D721Med (cell line): ENCODE data around the gene FLII.

Source experiments
- DNase-seq: peaks from one replicate; pipeline ENCODE4 v3.0.0; 2011; ENCODE audit warnings: low spot score; ENCODE audit not compliant: insufficient read length
- FAIRE-seq: peaks from 2 replicates; lab custom pipeline; 2011; peaks lifted over from hg19 to GRCh38; lab: Jason Lieb, UNC
- TF ChIP-seq, protein P1 (sequence below): IDR thresholded peaks from 2 replicates; pipeline ENCODE4 v1.5.1; 2012; ENCODE audit warnings: mild to moderate bottlenecking, control low read depth; ENCODE audit not compliant: insufficient read depth; ENCODE audit errors: missing control alignments

FLII gene

DNA sequence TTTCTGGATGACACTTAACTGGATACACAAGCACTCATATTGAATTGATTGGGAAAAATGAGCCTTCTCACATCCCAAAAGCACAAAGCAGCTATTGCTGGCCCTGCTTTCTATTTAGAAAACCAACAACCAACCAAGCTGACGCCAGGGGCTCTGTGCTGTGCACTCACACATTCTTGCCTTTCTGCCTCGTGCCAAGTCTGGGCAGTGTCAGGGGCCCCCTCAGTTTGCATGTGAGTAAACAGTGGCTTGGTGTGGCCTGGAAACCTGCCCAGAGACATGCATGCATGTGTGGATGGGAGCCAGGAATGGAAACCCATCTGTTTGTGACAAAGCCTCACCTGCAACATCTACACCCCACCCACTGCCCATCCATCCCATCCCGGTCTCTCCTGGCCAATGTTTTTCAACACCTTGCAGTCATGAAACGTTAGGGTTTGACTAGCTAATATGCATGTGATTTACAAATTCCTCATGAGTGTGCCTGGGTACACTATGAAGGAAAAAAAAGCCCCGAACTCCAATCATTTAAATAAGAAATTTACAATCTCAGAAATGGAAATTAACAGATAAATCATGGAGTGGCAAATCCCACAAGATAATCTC, 22.3 kb upstream of the FLII start:
- no peak for DNase-seq
- FAIRE-seq, result no peak
- TF ChIP-seq, protein P1, sequence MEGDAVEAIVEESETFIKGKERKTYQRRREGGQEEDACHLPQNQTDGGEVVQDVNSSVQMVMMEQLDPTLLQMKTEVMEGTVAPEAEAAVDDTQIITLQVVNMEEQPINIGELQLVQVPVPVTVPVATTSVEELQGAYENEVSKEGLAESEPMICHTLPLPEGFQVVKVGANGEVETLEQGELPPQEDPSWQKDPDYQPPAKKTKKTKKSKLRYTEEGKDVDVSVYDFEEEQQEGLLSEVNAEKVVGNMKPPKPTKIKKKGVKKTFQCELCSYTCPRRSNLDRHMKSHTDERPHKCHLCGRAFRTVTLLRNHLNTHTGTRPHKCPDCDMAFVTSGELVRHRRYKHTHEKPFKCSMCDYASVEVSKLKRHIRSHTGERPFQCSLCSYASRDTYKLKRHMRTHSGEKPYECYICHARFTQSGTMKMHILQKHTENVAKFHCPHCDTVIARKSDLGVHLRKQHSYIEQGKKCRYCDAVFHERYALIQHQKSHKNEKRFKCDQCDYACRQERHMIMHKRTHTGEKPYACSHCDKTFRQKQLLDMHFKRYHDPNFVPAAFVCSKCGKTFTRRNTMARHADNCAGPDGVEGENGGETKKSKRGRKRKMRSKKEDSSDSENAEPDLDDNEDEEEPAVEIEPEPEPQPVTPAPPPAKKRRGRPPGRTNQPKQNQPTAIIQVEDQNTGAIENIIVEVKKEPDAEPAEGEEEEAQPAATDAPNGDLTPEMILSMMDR, result no peak

DNA sequence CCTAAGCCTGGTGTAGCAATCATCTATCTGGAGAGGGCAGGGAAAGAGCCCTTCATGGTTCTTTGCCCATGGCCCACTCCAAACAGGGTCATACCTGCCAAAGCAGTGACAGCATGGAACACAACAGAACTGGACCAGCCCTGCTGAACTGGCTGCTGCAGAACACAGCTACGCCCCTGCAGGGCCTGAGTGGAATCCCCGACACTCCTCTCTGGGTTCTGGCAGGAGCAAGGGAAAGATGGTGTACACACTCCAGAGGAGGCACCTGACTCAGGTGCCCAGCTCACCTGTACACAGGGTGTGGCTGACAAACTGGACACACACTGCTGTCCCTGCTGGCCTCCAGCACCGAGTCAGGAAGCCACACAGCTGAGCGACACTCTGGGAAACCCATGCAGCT, 21.7 kb upstream of the FLII start:
- no peak for DNase-seq
- no peak for FAIRE-seq
- TF ChIP-seq, protein P1, result no peak

DNA sequence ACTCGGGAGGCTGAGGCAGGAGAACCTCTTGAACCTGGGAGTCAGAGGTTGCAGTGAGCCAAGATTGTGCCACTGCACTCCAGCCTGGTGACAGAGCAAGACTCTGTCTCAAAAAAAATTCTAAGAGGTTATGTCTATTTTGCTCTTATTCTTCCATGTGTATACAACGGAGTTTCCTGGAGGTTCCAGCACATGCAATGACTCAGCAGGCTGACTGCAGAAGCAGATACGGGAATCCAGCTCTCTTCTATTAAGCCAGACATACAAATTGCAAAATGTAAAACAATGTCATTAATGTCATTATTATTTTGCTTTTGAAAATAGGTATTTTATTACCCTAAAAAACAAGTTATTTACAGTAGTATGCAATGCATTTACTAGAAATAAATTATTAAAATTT, 20.3 kb upstream of the FLII start:
- DNase-seq (no peak), FAIRE-seq (no peak)
- TF ChIP-seq, protein P1, result no peak

DNA sequence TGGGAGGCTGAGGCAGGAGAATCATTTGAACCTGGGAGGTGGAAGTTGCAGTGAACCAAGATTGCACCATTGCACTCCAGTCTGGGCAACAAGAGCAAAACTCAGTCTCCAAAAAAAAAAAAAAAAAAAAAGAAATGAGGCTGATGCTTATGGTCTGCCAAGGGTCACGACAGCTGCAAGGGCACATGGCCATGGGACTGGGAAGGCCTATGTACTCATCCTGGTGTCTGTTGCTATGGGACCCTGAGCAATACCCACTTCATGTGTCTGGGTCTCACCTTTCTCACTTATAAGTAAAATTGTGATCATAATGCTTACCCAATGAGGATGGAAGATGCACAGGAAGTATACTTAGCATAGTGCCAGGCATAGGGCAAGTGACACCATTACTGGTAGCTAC, 18.5 kb upstream of the FLII start:
- FAIRE-seq (no peak), DNase-seq (no peak)
- TF ChIP-seq, protein P1, result no peak

DNA sequence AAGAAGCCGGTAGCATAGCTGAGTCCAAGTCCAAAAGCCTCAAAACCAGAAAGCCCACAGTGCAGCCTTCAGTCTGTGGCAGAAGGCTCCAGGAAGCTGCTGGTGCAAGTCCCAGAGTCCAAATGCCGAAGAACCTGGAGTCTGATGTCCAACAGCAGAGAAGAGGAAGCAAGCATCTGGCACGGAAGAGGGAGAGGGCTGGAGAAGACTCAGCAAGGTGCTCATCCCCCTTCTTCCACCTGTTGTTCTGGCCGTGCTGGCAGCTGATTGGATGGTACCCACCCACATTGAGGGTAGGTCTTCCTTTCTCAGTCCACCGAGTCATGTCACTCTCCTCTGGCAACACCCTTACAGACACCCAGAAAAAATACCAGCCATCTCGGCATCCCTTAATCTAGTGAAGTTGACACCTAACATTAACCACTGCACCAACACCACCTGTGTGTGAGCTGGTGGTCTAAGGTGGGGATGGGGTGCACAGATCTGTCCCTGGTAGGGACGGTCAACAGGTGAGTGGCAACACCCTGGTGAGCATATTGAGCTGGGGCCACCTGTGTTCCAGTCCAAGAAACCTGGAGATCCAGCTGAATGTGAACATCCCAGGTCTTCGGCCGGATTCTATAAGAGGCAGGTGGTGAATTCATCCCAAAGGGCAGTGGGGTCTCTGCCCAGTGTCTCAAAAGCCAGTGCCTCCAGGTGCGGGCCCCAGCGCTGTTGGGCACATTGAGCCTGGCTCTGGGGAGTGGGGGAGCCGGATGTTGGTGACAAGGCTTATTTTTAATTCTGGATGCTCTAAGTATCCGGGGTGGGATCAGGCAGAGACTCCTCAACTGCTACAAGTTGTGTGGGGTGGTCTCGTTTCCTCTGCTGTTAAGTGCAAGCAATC, 11.8 kb upstream of the FLII start:
- TF ChIP-seq, protein P1, result no peak
- FAIRE-seq, result no peak

DNA sequence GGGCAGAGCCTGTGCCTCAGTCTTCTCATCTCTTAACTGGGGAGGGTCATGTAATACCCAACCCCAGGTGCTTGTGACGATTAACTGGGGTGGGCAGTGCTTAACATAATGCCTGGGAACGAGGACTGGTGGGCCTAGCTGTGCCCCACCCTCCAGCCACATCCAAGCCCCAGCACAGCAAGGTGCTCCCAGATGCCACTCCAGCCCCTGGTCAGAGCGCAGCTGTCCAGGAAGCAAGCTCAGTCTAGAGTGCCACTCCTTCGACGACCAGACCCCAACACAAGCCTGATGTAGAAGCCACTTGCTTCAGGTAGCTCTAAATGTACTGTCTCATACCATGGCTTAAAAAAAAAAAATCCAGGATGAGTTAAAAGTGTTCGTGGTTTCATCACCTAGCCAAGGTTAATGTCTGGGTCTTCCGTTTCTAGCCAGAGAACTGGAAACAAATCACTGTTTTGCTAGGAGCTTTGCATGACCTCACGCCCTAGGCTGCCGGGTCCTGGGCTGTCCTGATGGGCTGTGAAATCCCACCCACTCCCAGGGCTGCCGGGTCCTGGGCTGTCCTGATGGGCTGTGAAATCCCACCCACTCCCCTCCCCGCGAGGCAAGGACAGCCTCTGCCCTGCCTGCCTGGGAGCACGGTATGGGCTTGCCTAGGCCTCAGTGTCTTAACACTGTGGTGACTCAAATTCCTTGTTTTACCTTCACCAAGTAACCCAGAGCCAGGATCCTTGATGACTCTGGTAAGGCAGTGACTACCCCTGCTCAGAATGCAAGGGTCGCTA, 9.6 kb upstream of the FLII start:
- TF ChIP-seq, protein P1, result no peak

More for the DNA sequence above, 11.8 kb upstream of the FLII start:
- no peak for DNase-seq

More for the DNA sequence above, 9.6 kb upstream of the FLII start:
- no peak for FAIRE-seq
- no peak for DNase-seq
